GM19351 (cell line): Measurements from ENCODE around the gene CEP19.
"Not testable (repeated sequence)": the region's sequence is repeated elsewhere in the genome, so short reads cannot be mapped to it uniquely, and the experiment has no call there.

Source experiments
- ATAC-seq: cut with Tn5 transposase; IDR thresholded peaks from one replicate; pipeline ENCODE4 v1.9.1; 2021; ENCODE audit warnings: mild to moderate bottlenecking, moderate library complexity; ENCODE audit not compliant: unreplicated experiment

Gene CEP19, protein sequence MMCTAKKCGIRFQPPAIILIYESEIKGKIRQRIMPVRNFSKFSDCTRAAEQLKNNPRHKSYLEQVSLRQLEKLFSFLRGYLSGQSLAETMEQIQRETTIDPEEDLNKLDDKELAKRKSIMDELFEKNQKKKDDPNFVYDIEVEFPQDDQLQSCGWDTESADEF

GRCh38 chr3:196711838-196712513, at the start of gene CEP19, which contains the start of gene PIGX:
TSS of gene CEP19 (minus strand) at chr3:196712250. CDS start at chr3:196708657, 3,593 bp downstream.
TSS of gene PIGX (plus strand) at chr3:196712377.
- peak; percentile 69 for ATAC-seq

GRCh38 chr3:196757876-196758739, 46.1 kb upstream of the CEP19 start:
- no peak for ATAC-seq

DNA sequence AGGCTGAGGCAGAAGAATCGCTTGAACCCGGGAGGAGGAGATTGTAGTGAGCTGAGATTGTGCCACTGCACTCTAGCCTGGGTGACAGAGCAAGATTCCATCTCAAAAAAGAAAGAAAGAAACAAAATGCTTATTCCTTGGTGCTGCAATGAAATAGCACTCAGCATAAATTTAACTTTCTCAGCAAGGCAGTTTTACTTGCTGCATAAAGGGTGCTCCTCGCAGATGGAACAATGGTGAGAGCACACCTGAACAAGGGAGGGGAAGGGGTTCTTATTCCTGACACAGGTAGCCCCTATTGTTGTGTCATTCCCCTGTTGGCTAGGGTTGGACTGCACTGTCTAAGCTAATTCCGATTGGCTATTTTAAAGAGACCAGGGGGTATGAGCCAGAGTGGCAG, 44.7 kb upstream of the CEP19 start:
- no peak for ATAC-seq

GRCh38 chr3:196754091-196754981, 42.3 kb upstream of the CEP19 start:
- no peak for ATAC-seq

GRCh38 chr3:196753201-196753600, 41.2 kb upstream of the CEP19 start:
- no peak for ATAC-seq

DNA sequence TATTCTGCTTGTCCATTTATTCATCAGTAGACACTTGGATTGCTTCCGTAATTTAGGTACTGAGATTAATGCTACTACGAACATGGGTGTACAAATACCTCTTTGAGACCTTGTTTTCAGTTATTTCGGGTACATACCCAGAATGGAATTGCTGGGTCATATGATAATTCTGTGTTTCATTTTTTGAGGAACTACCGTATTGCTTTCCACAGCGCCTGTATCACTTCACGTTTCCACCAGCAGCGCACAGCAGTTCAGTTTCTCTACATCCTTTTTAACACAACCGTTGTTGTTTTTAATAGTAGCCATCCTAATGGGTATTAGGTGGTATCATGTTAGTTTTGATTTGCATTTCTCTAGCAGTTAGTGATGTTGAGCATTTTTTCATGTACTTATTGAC, 37.1 kb upstream of the CEP19 start:
- ATAC-seq = no peak

GRCh38 chr3:196743569-196743968, 31.5 kb upstream of the CEP19 start:
- ATAC-seq = not testable (repeated sequence)

GRCh38 chr3:196741249-196741889, 29.3 kb upstream of the CEP19 start:
- ATAC-seq = no peak

DNA sequence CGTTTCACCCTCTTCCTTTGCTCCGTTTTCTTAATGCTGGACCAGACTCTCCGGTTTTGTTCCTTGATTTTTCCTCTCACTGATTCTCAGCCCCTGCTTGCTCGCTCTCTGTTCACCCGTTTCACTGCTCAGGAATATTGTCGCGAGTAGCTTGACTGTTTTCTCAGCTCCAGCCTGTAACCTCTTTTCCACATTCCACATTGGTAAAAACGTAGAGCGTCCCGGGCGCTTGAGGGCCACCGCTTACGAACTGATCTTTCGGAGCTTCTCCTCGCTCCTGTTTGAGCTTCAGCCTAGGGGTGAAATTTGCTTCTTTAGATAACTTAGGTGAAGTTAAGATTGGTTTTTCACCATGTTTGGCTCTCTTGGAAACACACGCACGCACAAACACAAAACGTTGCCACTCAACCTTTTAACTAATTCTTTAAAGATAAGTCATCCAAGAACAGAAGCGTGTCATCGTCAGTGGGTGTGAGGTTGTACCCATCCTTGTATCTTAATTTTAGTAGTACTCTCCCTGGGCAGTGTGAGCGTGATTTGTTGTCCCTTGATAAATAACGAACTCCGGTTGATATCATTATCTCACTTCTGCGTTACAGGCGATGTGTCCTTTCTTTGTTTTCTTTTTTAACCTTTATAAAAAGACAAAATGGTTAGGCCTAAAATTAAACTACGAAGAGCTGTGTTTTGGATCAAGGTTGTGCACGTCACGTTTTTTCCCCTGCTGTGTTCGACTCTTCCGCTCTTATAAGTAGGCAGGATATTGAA, 28.6 kb upstream of the CEP19 start:
- peak; percentile 2 for ATAC-seq

GRCh38 chr3:196739671-196740480, 27.8 kb upstream of the CEP19 start, which contains the start of gene PAK2:
TSS of gene PAK2 (plus strand) at chr3:196739857. CDS start at chr3:196782647, 42,790 bp downstream.
- peak; percentile 86 for ATAC-seq

DNA sequence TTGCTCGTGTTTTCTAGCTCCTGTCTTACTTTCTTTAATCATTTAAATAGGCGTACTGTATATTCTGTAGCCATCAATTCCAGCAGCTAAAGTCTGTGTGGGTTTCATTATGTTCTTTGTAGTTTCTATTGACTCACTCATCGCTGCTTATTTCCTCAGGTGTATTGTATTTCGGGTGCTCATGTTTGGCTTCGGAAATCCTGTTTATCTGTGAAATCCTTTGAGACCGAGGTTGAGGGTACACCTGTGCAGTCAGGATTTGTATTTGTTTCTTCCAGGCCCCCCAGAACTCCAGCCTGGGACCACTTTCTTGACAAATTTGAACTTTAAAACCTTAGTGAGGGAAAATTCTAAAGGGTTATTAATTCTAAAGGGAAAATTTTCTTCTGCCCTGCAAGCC, 25.6 kb upstream of the CEP19 start:
- no peak for ATAC-seq

DNA sequence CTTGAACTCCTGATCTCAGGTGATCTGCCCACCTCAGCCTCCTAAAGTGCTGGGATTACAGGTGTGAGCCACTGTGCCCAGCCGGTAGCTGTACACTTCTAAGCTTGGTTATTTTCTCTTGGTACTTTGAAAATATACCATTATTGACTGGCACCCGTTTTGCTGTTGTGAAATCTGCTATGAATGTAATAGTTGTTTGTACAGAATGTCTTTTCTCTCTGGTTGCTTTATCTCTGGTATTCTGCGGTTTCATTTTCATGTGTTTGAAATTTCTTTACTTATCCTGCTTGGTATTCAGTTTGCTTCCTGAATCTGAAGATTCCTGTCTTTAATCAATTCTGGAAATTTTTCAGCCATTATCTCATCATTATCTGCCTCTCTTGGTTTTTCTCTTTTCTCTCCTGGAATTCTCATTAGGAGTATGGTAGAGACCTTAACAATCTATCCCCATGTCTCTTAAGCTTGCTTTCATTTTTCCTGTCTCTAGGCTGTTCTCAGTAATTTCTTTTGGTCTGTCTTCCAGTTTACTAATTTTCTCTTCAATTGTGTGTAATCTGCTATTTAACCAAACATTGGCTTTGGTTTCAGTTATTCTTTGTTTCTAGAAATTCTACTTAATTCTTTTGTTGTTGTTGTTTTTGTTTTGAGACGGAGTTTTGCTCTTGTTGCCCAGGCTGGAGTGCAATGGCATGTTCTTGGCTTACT, 24.8 kb upstream of the CEP19 start:
- no peak for ATAC-seq

DNA sequence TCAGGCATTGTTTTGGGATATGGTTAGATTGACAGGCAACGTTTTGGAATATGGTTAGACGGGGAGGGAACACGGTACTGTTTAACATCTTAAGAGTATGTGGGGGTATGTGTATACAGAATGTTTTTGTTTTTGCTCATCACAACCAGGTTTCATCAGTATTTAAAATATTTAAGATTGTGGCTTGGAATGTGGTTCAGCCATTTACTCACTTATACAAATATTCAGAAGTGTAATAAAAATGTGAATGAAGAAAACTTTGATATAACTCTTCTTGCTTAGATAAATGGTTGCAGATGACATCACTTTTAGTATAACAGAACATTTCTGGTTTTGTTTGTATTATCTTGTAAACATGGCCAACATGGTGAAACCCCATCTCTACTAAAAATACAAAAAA, 23.7 kb upstream of the CEP19 start:
- no peak for ATAC-seq

DNA sequence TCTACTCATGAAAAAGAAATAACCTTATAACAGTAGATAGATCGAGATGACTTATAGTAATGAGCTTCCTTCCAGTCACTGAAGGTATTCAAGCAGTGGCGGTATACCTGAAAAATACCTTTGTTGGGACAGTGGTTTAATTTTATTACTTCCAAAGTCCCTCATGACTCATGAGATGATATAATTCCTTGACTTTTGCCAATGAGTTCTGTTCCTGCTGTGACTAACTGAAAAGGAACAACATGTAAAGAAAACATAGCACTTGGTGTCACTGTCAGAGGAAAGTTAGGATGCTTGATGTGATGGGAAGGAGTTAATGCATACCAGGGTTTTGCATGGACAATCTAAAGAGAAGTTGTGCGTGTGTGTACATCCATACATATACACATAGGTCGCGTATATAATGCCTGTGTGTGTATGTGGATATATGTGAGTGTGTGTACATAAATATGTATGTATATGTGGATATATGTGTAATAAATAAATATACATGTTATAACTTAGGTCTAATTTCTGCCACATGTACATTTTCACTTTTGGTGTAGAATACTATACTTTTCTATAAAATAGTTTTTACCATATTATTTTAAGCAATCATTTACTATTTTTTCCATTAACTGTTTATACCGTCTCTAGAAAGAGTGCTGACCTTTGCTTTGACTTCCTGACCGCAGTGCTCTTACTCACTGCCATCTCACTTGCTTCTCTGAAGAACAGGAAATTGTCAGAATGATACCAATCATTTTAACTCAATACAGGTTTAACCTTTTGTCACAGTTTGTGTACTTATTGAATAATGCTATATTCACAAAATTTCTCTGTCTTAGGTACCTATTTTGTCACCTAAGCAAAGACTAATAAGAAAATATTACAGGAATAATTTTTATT, 15.0 kb upstream of the CEP19 start:
- ATAC-seq = no peak

GRCh38 chr3:196721097-196721496, 9.0 kb upstream of the CEP19 start:
- no peak for ATAC-seq

DNA sequence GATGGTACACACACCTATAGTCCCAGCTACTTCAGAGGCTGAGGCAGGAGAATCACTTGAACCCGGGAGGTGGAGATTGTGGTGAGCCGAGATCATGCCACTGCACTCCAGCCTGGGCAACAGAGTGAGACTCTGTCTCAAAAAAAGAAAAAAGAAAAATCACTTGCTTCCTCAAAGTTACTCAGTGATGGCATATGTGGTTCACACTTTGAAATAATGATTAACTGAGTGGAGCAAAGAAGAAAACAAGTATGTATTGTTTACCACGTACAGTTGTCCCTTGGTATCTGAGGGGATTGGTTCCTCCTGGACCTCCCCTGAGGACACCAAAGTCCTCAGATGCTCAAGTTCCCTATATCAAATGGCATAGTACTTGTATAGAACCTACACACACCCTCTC, 5.1 kb upstream of the CEP19 start:
- ATAC-seq = not testable (repeated sequence)
